HL-60 (cell line): Measurements from ENCODE around the gene SH3D19.

Source experiments
- GABPA ChIP-seq: IDR thresholded peaks from 2 replicates; pipeline ENCODE4 v1.6.1; 2012; ENCODE audit warnings: low read depth
- POLR2AphosphoS5 ChIP-seq: IDR thresholded peaks from 2 replicates; pipeline ENCODE4 v1.6.1; 2012; ENCODE audit warnings: low read depth
- REST ChIP-seq: IDR thresholded peaks from 2 replicates; pipeline ENCODE4 v1.6.1; 2012; ENCODE audit warnings: low read depth; ENCODE audit not compliant: insufficient replicate concordance
- TF ChIP-seq, protein P1 (sequence below): IDR thresholded peaks from one replicate; pipeline ENCODE4 v1.5.1; 2011; ENCODE audit warnings: low read length, control low read depth, inconsistent platforms; ENCODE audit not compliant: insufficient read depth

GRCh38 chr4:151091047-151091446 lies 234.4 kb downstream of the SH3D19 start:
- TF ChIP-seq, protein P1, sequence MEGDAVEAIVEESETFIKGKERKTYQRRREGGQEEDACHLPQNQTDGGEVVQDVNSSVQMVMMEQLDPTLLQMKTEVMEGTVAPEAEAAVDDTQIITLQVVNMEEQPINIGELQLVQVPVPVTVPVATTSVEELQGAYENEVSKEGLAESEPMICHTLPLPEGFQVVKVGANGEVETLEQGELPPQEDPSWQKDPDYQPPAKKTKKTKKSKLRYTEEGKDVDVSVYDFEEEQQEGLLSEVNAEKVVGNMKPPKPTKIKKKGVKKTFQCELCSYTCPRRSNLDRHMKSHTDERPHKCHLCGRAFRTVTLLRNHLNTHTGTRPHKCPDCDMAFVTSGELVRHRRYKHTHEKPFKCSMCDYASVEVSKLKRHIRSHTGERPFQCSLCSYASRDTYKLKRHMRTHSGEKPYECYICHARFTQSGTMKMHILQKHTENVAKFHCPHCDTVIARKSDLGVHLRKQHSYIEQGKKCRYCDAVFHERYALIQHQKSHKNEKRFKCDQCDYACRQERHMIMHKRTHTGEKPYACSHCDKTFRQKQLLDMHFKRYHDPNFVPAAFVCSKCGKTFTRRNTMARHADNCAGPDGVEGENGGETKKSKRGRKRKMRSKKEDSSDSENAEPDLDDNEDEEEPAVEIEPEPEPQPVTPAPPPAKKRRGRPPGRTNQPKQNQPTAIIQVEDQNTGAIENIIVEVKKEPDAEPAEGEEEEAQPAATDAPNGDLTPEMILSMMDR = no peak
- TF ChIP-seq POLR2AphosphoS5 = no peak
- TF ChIP-seq REST = no peak
- no peak for TF ChIP-seq GABPA
